Coronary artery (tissue), 2 donors: Measurements from ENCODE around the gene RNASE8.

Experiments used
- DNase-seq: peaks from one replicate; pipeline ENCODE4 v3.0.0-alpha.2; 2017; ENCODE audit warnings: low spot score
- H3K27ac ChIP-seq, 2 donors: fragments of 200-600 bp; sonication (generic); one replicate each; pipeline ENCODE4 v1.5.1; 2016 to 2019
- H3K4me3 ChIP-seq: fragments of 200-600 bp; sonication (generic); 2 replicates; pipeline ENCODE4 v1.5.1; 2016; ENCODE audit warnings: mild to moderate bottlenecking, moderate library complexity
- TF ChIP-seq, protein P1 (sequence below): fragments of 200-600 bp; sonication (generic); IDR thresholded peaks from one replicate; pipeline ENCODE4 v1.5.1; 2019; ENCODE audit warnings: antibody characterized with exemption

RNASE8 gene

GRCh38 chr14:21024585-21025370 lies 32.8 kb upstream of the RNASE8 start, which contains the start of gene NDRG2:
TSS of gene NDRG2 (minus strand) at chr14:21025061. CDS start at chr14:21023315, 1,746 bp downstream.
- TF ChIP-seq, protein P1, sequence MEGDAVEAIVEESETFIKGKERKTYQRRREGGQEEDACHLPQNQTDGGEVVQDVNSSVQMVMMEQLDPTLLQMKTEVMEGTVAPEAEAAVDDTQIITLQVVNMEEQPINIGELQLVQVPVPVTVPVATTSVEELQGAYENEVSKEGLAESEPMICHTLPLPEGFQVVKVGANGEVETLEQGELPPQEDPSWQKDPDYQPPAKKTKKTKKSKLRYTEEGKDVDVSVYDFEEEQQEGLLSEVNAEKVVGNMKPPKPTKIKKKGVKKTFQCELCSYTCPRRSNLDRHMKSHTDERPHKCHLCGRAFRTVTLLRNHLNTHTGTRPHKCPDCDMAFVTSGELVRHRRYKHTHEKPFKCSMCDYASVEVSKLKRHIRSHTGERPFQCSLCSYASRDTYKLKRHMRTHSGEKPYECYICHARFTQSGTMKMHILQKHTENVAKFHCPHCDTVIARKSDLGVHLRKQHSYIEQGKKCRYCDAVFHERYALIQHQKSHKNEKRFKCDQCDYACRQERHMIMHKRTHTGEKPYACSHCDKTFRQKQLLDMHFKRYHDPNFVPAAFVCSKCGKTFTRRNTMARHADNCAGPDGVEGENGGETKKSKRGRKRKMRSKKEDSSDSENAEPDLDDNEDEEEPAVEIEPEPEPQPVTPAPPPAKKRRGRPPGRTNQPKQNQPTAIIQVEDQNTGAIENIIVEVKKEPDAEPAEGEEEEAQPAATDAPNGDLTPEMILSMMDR: no peak
- H3K4me3 ChIP-seq: peak within 1 kb of the TSS; percentile 88
- peak within 1 kb of the TSS; percentile 94 for H3K27ac ChIP-seq
- peak; percentile 84 for DNase-seq

DNA sequence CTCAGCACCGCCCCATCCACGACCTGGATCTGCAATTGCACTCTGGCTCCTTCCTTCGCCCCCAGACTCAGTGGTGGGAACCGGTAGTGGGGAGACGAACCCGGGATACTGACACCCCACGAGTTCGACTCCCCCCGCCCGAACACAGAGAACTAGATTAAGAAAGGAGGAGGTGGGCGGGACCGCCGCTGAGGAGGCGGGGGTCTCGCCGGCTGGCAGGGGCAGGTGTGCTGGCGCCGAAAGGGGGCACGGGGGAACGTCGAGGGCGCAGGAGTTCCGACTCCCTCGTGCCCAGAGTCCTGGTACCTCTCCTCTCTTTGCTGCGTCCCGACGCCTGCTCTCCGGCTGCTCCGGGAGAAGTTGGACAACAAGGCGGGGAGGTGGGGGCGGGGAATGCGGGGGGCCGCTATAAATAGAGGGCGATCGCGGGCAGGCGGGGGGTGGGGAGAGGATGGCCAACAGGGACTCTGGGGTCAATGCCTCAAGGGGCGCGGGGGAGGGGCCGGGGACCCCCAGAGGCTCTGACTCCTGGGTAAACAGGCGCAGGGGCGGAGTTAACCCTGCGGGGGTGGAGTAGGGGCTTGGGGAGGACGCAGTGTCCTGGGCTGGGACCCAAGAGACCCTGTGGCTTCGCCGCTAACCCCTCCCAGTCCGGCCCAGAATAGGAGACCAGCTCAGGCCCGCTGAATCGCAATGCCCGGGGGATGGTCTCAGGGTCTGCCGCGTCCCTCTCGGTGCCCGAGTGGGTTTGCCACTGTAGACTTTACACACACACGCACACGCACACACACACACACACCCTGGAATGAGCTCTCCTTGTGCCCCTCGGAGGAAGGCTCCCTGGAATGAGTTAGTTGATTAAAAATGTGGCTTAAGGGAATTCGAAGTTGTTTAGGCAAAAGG lies 32.0 kb upstream of the RNASE8 start:
- peak overlapping the region; percentile 94 for H3K27ac ChIP-seq
- DNase-seq: peak; percentile 84
- H3K4me3 ChIP-seq: peak overlapping the region; percentile 88
- TF ChIP-seq, protein P1: no peak

GRCh38 chr14:21026274-21026987 lies 31.2 kb upstream of the RNASE8 start:
- Histone ChIP-seq H3K27ac (peak overlapping the region; percentile 94), H3K4me3 (peak overlapping the region; percentile 88)
- DNase-seq: peak; percentile 74
- TF ChIP-seq, protein P1: no peak

DNA sequence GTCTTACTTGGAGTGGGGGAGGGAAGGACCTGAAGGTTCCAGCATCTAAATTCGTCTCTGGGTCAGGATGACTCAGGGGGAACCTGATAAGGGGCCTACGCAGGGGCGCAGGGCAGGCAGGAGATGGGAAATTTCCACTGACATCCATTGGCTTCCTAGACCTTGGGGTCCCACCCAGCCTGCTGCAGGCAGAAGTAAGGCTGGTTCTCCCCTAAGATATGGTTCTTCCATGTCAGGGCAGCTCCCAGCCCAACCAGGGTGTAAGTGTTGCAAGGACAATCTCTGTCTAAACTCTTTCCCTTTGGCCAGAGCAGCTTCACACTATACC lies 30.7 kb upstream of the RNASE8 start:
- peak; percentile 72 for DNase-seq
- Histone ChIP-seq H3K27ac (peak overlapping the region; percentile 94), H3K4me3 (peak overlapping the region; percentile 88)
- TF ChIP-seq, protein P1: no peak

DNA sequence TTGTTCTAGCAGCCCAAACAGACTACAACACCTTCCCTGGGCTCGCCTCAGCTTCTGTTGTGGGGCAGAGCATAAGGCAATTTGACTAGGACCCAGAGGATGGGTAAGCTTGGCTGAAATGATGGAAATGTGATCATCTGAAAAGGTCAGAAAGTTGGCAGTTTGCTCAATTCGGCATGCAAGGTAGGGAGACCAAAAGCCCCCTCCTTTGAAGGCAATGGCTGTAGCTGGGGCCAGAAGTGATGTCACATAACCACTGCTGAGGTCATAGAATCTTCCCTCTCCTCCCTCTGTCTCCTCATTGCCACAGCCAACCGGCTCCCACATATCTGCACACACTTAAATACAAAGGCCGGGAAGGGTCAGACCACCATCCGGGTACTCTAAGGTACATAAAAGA lies 27.7 kb upstream of the RNASE8 start, which contains the start of gene TPPP2:
TSS of gene TPPP2 (plus strand) at position 301 of the 400 bp plus-strand sequence. CDS start 365 bp downstream, outside the sequence.
- H3K4me3 ChIP-seq: no peak within 1 kb of the TSS
- no peak within 1 kb of the TSS for H3K27ac ChIP-seq
- peak; percentile 14 for DNase-seq
- TF ChIP-seq, protein P1: no peak

GRCh38 chr14:21030531-21030930 lies 27.1 kb upstream of the RNASE8 start:
- TF ChIP-seq, protein P1: no peak
- Histone ChIP-seq H3K27ac (no peak overlapping the region), H3K4me3 (no peak overlapping the region)
- DNase-seq: peak; percentile 65
